Urinary bladder (tissue), 4 donors: ENCODE data around the gene COL13A1. TPM values are rescaled to one million over a fixed set of nuclear protein-coding genes. Genes with fewer than 3 reads are reported as not detected.

Source experiments
- DNase-seq: peaks from one replicate; pipeline ENCODE4 v3.0.0-alpha.2; 2015; ENCODE audit errors: extremely low spot score
- H3K27ac ChIP-seq: one replicate; pipeline ENCODE4 v1.5.1; 2013; ENCODE audit warnings: low read depth, mild to moderate bottlenecking, moderate library complexity
- H3K36me3 ChIP-seq: one replicate; pipeline ENCODE4 v1.6.1; 2013; ENCODE audit warnings: mild to moderate bottlenecking, moderate library complexity; ENCODE audit not compliant: insufficient read depth
- H3K4me1 ChIP-seq: one replicate; pipeline ENCODE4 v1.6.1; 2013; ENCODE audit warnings: mild to moderate bottlenecking, moderate library complexity; ENCODE audit not compliant: insufficient read depth
- H3K4me3 ChIP-seq: one replicate; pipeline ENCODE4 v1.5.1; 2013; ENCODE audit warnings: low read depth, low read length
- whole genome bisulfite sequencing: extraction: QIAGEN DNeasy Blood & Tissue Kit; methylation state at CpG from one replicate; pipeline ENCODE4 v1.1.7; 2013; 5-methylcytosine and 5-hydroxymethylcytosine counted together
- polyA plus RNA-seq: library from polyadenylated mRNA; stranded (reverse); fragments of 200-250 nt; gene quantifications from one replicate; pipeline ENCODE4 v1.2.3, GENCODE V29; 2013
- total RNA-seq: library from RNA; depleted of rRNA; stranded (reverse); fragments of >200 nt; gene quantifications from one replicate; pipeline ENCODE4 v1.2.3, GENCODE V29; 2014
- donor health status: healthy with polysubstance abuse.
- donor health status: healthy.

The COL13A1 gene
- total and polyA plus RNA-seq, 2 donors = 5.7 to 9.2 TPM

GRCh38 chr10:69848454-69848853, 46.7 kb downstream of the COL13A1 start:
- no peaks in the 10 kb centered on the region for H3K4me1 ChIP-seq
- 95% methylated on average over 7 of the region's 7 CpGs for WGBS
- DNase-seq = no peak
- no peak overlapping the region for H3K27ac ChIP-seq
- H3K36me3 ChIP-seq = no peaks in the 10 kb centered on the region
- H3K4me3 ChIP-seq = no peak overlapping the region

- H3K4me1 ChIP-seq = no peaks in the 10 kb centered on the region
- no peak overlapping the region for H3K27ac ChIP-seq
- H3K36me3 ChIP-seq = no peaks in the 10 kb centered on the region
- no peak overlapping the region for H3K4me3 ChIP-seq
- 82% methylated on average over 7 of the region's 7 CpGs for WGBS
- no peak for DNase-seq
Measured at GRCh38 chr10:69849825-69850224, 48.1 kb downstream of the COL13A1 start.

- no peak for DNase-seq
- no peaks in the 10 kb centered on the region for H3K36me3 ChIP-seq
- no peak overlapping the region for H3K4me3 ChIP-seq
- no peaks in the 10 kb centered on the region for H3K4me1 ChIP-seq
- no peak overlapping the region for H3K27ac ChIP-seq
- WGBS = 83% methylated on average over 6 of the region's 6 CpGs
Measured at GRCh38 chr10:69850440-69850839, 48.7 kb downstream of the COL13A1 start.

- Histone ChIP-seq H3K4me3 (no peak overlapping the region), H3K36me3 (no peaks in the 10 kb centered on the region), H3K27ac (no peak overlapping the region), H3K4me1 (no peaks in the 10 kb centered on the region)
- 81% methylated on average over 1 of the region's 1 CpG for WGBS
- DNase-seq = no peak
Measured at GRCh38 chr10:69851306-69851705, 49.6 kb downstream of the COL13A1 start.

GRCh38 chr10:69853064-69853463, 51.4 kb downstream of the COL13A1 start:
- Histone ChIP-seq H3K36me3 (no peaks in the 10 kb centered on the region), H3K27ac (no peak overlapping the region), H3K4me3 (no peak overlapping the region), H3K4me1 (no peaks in the 10 kb centered on the region)
- no peak for DNase-seq
- WGBS = 74% methylated on average over 7 of the region's 7 CpGs

- DNase-seq = no peak
- Histone ChIP-seq H3K4me3 (no peak overlapping the region), H3K27ac (no peak overlapping the region), H3K36me3 (no peaks in the 10 kb centered on the region), H3K4me1 (no peaks in the 10 kb centered on the region)
- WGBS = 82% methylated on average over 10 of the region's 10 CpGs
Measured at GRCh38 chr10:69854511-69855345, 53.0 kb downstream of the COL13A1 start.

- H3K4me1 ChIP-seq = no peaks in the 10 kb centered on the region
- DNase-seq = no peak
- H3K36me3 ChIP-seq = no peaks in the 10 kb centered on the region
- 73% methylated on average over 6 of the region's 6 CpGs for WGBS
- H3K4me3 ChIP-seq = no peak overlapping the region
- H3K27ac ChIP-seq = no peak overlapping the region
Measured at GRCh38 chr10:69855346-69856111, 53.8 kb downstream of the COL13A1 start.

GRCh38 chr10:69856601-69857166, 55.0 kb downstream of the COL13A1 start:
- 77% methylated on average over 7 of the region's 7 CpGs for WGBS
- no peak for DNase-seq
- Histone ChIP-seq H3K4me3 (no peak overlapping the region), H3K36me3 (no peaks in the 10 kb centered on the region), H3K27ac (no peak overlapping the region), H3K4me1 (no peaks in the 10 kb centered on the region)

- H3K36me3 ChIP-seq = no peaks in the 10 kb centered on the region
- no peak for DNase-seq
- no peak overlapping the region for H3K4me3 ChIP-seq
- no peak overlapping the region for H3K27ac ChIP-seq
- 79% methylated on average over 1 of the region's 1 CpG for WGBS
- no peaks in the 10 kb centered on the region for H3K4me1 ChIP-seq
Measured at GRCh38 chr10:69858201-69858600, 56.5 kb downstream of the COL13A1 start.

- Histone ChIP-seq H3K27ac (no peak overlapping the region), H3K4me1 (no peaks in the 10 kb centered on the region), H3K36me3 (no peaks in the 10 kb centered on the region), H3K4me3 (no peak overlapping the region)
- no peak for DNase-seq
- WGBS = 48% methylated on average over 9 of the region's 9 CpGs
Measured at GRCh38 chr10:69860271-69860670, 58.6 kb downstream of the COL13A1 start.

- Histone ChIP-seq H3K4me3 (no peak overlapping the region), H3K4me1 (no peaks in the 10 kb centered on the region), H3K27ac (no peak overlapping the region), H3K36me3 (no peaks in the 10 kb centered on the region)
- WGBS = 67% methylated on average over 7 of the region's 7 CpGs
- no peak for DNase-seq
Measured at GRCh38 chr10:69861251-69862240, 59.8 kb downstream of the COL13A1 start.

- DNase-seq = no peak
- no peak overlapping the region for H3K27ac ChIP-seq
- H3K4me1 ChIP-seq = no peaks in the 10 kb centered on the region
- no peaks in the 10 kb centered on the region for H3K36me3 ChIP-seq
- H3K4me3 ChIP-seq = no peak overlapping the region
- 95% methylated on average over 16 of the region's 16 CpGs for WGBS
Measured at GRCh38 chr10:69862882-69863530, 61.3 kb downstream of the COL13A1 start.
